Fibroblast of the aortic adventitia (primary cell): ENCODE measurements around the gene RFX6. TPM values are rescaled to one million over a fixed set of nuclear protein-coding genes. Genes with fewer than 3 reads are reported as not detected.
A peak's percentile ranks its signal among the peaks of the same experiment; 100 is the strongest.

Experiments
- DNase-seq: peaks from one replicate; pipeline ENCODE4 v3.0.0-alpha.2; 2010; ENCODE audit warnings: low read depth
- H3K4me3 ChIP-seq: 2 replicates; pipeline ENCODE4 v1.5.1; 2011; ENCODE audit warnings: low read depth, mild to moderate bottlenecking, control low read depth, low read length, moderate library complexity
- total RNA-seq: library from RNA; depleted of rRNA; stranded (reverse); fragments of >200 nt; gene quantifications from 2 replicates; pipeline ENCODE4 v1.2.3, GENCODE V29; 2012; ENCODE audit warnings: low replicate concordance
- TF ChIP-seq, protein P1 (sequence below): IDR thresholded peaks from 2 replicates; pipeline ENCODE4 v1.5.1; 2011; ENCODE audit warnings: mild to moderate bottlenecking, low read length, control low read depth, inconsistent platforms; ENCODE audit not compliant: insufficient read depth

Gene RFX6
- total RNA-seq, 1 donor: not detected

DNA sequence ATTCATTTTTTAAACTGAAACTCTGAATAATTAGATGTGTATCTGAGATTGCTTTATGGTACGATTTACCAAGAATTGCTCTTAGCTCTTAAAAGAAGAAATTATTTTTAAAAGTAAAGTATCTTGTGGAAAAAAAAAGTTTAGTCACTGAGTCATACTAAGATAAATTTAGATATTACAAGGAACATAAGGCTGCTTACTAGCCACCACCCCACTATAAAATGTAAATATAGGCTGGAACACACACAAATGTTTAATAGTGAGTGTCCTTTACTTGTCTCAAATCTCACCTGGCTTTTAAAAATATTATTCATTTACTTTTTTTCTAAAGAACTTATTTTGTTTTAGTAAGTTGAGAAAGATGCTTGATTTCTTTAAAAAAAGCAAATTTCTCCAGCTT is 17.6 kb downstream of the RFX6 start:
- TF ChIP-seq, protein P1, sequence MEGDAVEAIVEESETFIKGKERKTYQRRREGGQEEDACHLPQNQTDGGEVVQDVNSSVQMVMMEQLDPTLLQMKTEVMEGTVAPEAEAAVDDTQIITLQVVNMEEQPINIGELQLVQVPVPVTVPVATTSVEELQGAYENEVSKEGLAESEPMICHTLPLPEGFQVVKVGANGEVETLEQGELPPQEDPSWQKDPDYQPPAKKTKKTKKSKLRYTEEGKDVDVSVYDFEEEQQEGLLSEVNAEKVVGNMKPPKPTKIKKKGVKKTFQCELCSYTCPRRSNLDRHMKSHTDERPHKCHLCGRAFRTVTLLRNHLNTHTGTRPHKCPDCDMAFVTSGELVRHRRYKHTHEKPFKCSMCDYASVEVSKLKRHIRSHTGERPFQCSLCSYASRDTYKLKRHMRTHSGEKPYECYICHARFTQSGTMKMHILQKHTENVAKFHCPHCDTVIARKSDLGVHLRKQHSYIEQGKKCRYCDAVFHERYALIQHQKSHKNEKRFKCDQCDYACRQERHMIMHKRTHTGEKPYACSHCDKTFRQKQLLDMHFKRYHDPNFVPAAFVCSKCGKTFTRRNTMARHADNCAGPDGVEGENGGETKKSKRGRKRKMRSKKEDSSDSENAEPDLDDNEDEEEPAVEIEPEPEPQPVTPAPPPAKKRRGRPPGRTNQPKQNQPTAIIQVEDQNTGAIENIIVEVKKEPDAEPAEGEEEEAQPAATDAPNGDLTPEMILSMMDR: no peak
- no peak for DNase-seq
- no peak overlapping the region for H3K4me3 ChIP-seq

DNA sequence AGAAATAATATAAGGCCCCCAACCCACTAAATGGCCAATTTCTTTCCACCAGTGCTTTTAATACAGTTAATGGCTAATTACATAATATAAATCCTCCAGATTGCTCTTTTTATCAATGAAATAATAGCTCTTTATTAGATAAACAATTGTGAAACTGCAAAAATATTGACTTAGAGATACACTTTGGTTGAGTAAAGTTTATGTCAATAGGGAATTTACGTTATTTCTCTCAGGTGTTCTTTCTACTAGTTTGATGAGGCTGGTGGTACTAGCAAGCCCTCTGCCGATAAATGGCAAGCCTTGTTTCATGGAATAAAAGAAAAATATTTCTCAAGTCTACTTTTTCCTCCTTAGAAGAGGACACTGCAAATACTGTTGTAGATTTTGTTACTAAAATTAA is 18.9 kb downstream of the RFX6 start:
- DNase-seq: no peak
- TF ChIP-seq, protein P1: no peak
- H3K4me3 ChIP-seq: no peak overlapping the region

DNA sequence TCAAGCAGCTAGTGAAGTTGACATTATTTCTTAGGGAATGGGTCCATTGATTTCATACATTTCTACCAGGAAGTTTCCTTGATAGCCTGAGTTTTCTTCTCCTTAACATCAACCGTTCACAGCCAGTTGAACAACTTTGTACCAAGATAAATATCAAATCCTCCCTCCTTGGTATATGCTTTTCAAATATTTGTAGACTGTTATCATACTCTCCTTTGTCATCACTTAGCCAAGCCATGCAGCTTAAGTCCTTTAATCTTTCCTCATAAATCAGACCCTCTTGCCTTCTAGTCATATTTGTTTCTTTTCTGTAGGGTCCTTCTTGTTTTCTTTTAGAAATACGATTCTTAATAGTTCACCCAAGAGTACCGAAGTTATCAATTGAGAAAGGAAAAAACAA is 25.6 kb downstream of the RFX6 start:
- TF ChIP-seq, protein P1: no peak
- DNase-seq: no peak
- H3K4me3 ChIP-seq: no peak overlapping the region

DNA sequence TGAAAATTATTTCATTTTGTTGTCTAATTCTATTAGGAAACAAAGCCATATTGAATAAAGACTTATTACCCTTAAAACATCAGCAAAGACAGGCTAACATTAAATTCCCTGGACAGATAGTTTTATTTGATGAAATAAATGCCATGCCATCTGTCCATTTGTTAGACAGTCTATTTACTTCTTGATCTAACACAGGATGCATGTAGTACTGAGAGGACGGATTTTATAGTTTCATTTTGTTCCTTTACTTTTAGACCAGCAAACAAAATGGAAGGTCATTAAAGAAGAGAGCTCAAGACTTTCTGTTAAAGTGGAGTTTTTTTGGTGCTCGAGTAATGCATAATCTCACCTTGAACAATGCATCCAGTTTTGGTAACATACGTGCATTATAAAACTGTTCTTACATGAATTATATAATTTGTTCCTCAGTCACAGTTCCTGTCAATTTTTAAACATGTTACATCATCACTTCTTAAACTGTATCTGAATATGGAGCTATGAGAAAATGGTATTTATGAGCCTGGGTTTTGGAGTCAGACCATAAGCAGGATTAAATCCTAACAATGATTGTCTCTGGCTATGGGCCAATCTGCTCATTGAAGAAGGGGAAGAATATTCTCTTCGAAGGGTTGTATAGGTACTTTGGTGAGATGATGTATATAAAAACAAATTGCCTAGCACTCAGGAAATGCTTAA is 46.0 kb downstream of the RFX6 start:
- no peak for DNase-seq
- TF ChIP-seq, protein P1: no peak

DNA sequence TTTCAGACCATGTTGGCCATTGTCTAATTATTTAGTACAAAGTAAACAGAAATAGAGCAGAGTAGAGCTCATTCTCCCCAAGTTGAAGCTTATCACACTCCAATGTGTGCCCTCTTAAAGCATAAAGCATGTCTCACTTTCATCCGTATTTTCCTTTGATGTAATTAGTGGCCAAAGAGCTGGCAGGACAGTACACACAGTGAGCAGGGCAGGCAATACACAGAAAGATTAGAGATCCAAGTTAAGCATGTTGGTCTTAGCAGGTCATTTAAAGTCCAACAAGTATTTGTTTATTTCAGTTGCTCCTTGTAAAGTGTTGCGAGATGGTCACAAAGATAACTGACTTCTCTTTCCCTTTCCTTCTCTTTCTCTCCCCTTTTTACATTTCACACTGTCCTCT is 47.2 kb downstream of the RFX6 start:
- no peak for DNase-seq
- TF ChIP-seq, protein P1: no peak
- no peak overlapping the region for H3K4me3 ChIP-seq

More for the DNA sequence above, 46.0 kb downstream of the RFX6 start:
- no peak overlapping the region for H3K4me3 ChIP-seq

DNA sequence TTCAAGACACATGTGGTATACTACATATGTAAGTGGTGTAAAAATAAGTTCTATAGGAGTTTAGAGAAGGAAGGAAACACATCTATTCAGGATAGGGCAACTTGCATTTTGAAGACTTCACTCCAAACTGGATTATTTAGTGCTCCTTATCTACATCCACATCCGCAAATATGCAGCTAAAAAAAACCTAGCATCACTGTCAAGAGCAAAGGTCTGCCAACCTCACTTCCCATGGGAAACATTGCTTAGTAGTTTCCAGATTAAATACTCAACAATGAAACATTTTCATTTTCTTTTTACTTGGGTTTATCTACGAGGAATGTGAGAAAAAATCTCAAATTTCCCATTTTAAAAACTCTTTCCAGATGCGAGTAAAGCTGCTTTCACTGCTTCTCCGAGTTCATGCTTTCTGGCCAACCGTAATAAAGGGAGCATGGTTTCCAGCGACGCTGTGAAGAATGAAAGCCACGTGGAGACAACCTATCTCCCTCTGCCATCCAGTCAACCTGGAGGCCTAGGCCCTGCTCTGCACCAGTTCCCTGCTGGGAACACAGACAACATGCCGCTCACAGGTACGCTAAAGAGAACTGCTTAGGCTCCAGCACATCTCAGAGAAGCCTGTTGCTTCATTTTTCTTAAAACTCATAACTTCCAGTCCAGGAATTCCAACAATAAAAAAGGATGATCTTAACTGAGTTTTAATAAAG is 48.2 kb downstream of the RFX6 start:
- TF ChIP-seq, protein P1: no peak
- no peak overlapping the region for H3K4me3 ChIP-seq
- peak; percentile 75 for DNase-seq

DNA sequence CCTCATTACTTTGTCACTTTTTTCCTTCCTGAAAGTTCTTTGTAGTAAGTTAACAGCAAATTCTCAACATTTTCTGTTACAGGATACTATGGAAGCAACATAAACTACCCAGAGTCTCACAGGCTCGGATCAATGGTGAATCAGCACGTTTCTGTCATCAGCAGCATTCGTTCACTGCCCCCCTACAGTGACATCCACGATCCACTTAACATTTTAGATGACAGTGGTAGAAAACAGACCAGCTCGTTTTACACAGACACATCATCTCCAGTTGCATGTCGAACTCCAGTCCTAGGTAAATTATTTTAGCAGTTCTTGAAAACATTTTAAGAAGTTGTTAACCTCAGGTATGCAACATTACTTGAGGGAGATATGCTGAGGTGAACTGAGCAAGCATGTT is 51.6 kb downstream of the RFX6 start:
- no peak for DNase-seq
- TF ChIP-seq, protein P1: no peak
- no peak overlapping the region for H3K4me3 ChIP-seq
